Neural progenitor cell (in vitro differentiated cells): ENCODE results near the gene SLC29A1. TPM values are rescaled to one million over a fixed set of nuclear protein-coding genes. Genes with fewer than 3 reads are reported as not detected.
A peak's percentile ranks its signal among the peaks of the same experiment; 100 is the strongest.

Experiments
- DNase-seq: peaks from one replicate; pipeline ENCODE4 v3.0.0-alpha.2; 2016; ENCODE audit warnings: low spot score
- H2AFZ ChIP-seq: fragments of 200-600 bp; sonication (generic); replicated peaks from 2 replicates; pipeline ENCODE4 v1.6.1; 2016; ENCODE audit warnings: antibody characterized with exemption
- H3F3A ChIP-seq: fragments of 200-600 bp; sonication (generic); 2 replicates; pipeline ENCODE4 v1.6.1; 2016; ENCODE audit warnings: antibody characterized with exemption, low read depth
- H3K27ac ChIP-seq: fragments of 200-600 bp; sonication (generic); 2 replicates; pipeline ENCODE4 v1.5.1; 2016; ENCODE audit warnings: mild to moderate bottlenecking
- H3K27me3 ChIP-seq: fragments of 200-600 bp; sonication (generic); 2 replicates; pipeline ENCODE4 v1.6.1; 2016; ENCODE audit warnings: mild to moderate bottlenecking, moderate library complexity
- H3K36me3 ChIP-seq: fragments of 200-600 bp; sonication (generic); 2 replicates; pipeline ENCODE4 v1.5.1; 2016
- H3K4me1 ChIP-seq: fragments of 200-600 bp; sonication (generic); 2 replicates; pipeline ENCODE4 v1.6.1; 2016; ENCODE audit warnings: mixed run types
- H3K4me2 ChIP-seq: fragments of 200-600 bp; sonication (generic); 2 replicates; pipeline ENCODE4 v1.6.1; 2016
- H3K4me3 ChIP-seq: fragments of 200-600 bp; sonication (generic); 2 replicates; pipeline ENCODE4 v1.5.1; 2016
- H3K79me2 ChIP-seq: fragments of 200-600 bp; sonication (generic); 2 replicates; pipeline ENCODE4 v1.6.1; 2016; ENCODE audit warnings: low read depth
- H3K9ac ChIP-seq: fragments of 200-600 bp; sonication (generic); 2 replicates; pipeline ENCODE4 v1.6.1; 2016
- H3K9me3 ChIP-seq: fragments of 200-600 bp; sonication (generic); 2 replicates; pipeline ENCODE4 v1.5.1; 2016; ENCODE audit warnings: low read depth
- H4K20me1 ChIP-seq: fragments of 200-600 bp; sonication (generic); 2 replicates; pipeline ENCODE4 v1.6.1; 2016; ENCODE audit warnings: low read depth
- H3K27ac Mint-ChIP-seq: 3 replicates; pipeline ENCODE4 v1.8.0; 2021; ENCODE audit warnings: mixed read lengths
- H3K27me3 Mint-ChIP-seq: 2 replicates; pipeline ENCODE4 v1.8.0; 2022; ENCODE audit warnings: low read depth, mild to moderate bottlenecking, inconsistent platforms, moderate library complexity, mixed read lengths; ENCODE audit not compliant: insufficient read depth
- H3K36me3 Mint-ChIP-seq: 3 replicates; pipeline ENCODE4 v1.8.0; 2021; ENCODE audit warnings: mixed read lengths
- H3K4me1 Mint-ChIP-seq: 3 replicates; pipeline ENCODE4 v1.8.0; 2021; ENCODE audit warnings: mixed read lengths
- H3K4me3 Mint-ChIP-seq: 3 replicates; pipeline ENCODE4 v1.8.0; 2021; ENCODE audit warnings: mild to moderate bottlenecking, moderate library complexity, mixed read lengths
- H3K9me3 Mint-ChIP-seq: 3 replicates; pipeline ENCODE4 v1.8.0; 2020; ENCODE audit warnings: mixed read lengths
- CTCF ChIP-seq: fragments of 200-600 bp; sonication (generic); IDR thresholded peaks from 2 replicates; pipeline ENCODE4 v1.5.1; 2017; ENCODE audit warnings: antibody characterized with exemption, mild to moderate bottlenecking
- EZH2 ChIP-seq: fragments of 200-600 bp; sonication (generic); IDR thresholded peaks from 2 replicates; pipeline ENCODE4 v1.6.1; 2017; ENCODE audit warnings: antibody characterized with exemption, mild to moderate bottlenecking, moderate library complexity
- EZH2phosphoT487 ChIP-seq: fragments of 200-600 bp; sonication (generic); IDR thresholded peaks from 2 replicates; pipeline ENCODE4 v1.6.1; 2017; ENCODE audit warnings: antibody characterized with exemption
- total RNA-seq: library from RNA; depleted of rRNA; stranded (reverse); fragments of >200 nt; gene quantifications from 2 replicates; pipeline ENCODE4 v1.2.3, GENCODE V29; 2015; ENCODE audit warnings: low replicate concordance

The SLC29A1 gene
- total RNA-seq, 1 donor from 2014 or later = 34.8 TPM

DNA sequence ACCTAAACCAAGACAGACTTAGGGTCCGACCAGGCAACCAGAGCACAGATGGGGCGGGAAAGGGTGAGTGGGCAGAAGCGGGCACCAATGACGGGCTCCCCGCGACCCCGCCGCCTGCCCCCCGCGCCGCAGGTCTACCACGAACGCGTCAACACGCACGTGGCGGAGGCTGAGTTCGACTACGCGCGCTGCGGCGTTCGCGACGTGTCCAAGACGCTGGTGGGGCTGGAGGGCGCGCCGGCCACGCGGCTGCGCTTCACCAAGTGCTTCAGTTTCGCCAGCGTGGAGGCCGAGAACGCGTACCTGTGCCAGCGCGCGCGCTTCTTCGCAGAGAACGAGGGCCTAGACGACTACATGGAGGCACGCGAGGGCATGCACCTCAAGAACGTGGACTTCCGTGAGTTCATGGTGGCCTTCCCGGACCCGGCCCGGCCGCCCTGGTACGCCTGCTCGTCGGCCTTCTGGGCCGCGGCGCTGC lies 51.9 kb downstream of the SLC29A1 start:
- Histone ChIP-seq H3K27me3 (peaks cover 41% of the 10 kb centered on the region), H3K4me1 (peaks cover 5% of the 10 kb centered on the region), H3F3A (no peaks in the 10 kb centered on the region), H3K79me2 (no peaks in the 10 kb centered on the region), H3K4me3 (no peak overlapping the region), H3K36me3 (no peaks in the 10 kb centered on the region), H3K9ac (no peak overlapping the region), H2AFZ (no peak overlapping the region), H3K4me2 (no peak overlapping the region), H3K9me3 (no peaks in the 10 kb centered on the region), H3K27ac (no peak overlapping the region), H4K20me1 (no peaks in the 10 kb centered on the region)
- H3K36me3 Mint-ChIP-seq = peaks cover 5% of the 10 kb centered on the region
- DNase-seq = no peak
- TF ChIP-seq EZH2phosphoT487 (no peak), CTCF (no peak), EZH2 (no peak)
- H3K4me1 Mint-ChIP-seq = peaks cover 23% of the 10 kb centered on the region
- H3K9me3 Mint-ChIP-seq = peaks cover 3% of the 10 kb centered on the region
- H3K27ac Mint-ChIP-seq = no peak overlapping the region
- H3K27me3 Mint-ChIP-seq = peaks cover 20% of the 10 kb centered on the region
- no peak overlapping the region for H3K4me3 Mint-ChIP-seq

- Histone ChIP-seq H4K20me1 (no peaks in the 10 kb centered on the region), H3K9ac (no peak overlapping the region), H3K9me3 (no peaks in the 10 kb centered on the region), H2AFZ (no peak overlapping the region), H3F3A (no peaks in the 10 kb centered on the region), H3K4me3 (no peak overlapping the region), H3K27ac (no peak overlapping the region), H3K27me3 (peaks cover 38% of the 10 kb centered on the region), H3K4me2 (no peak overlapping the region), H3K79me2 (no peaks in the 10 kb centered on the region), H3K36me3 (no peaks in the 10 kb centered on the region), H3K4me1 (peaks cover 5% of the 10 kb centered on the region)
- TF ChIP-seq EZH2 = no peak
- Mint-ChIP-seq H3K27ac (no peak overlapping the region), H3K36me3 (peaks cover 5% of the 10 kb centered on the region), H3K9me3 (peaks cover 3% of the 10 kb centered on the region), H3K4me3 (no peak overlapping the region), H3K27me3 (peaks cover 26% of the 10 kb centered on the region), H3K4me1 (peaks cover 22% of the 10 kb centered on the region)
- DNase-seq = peak; percentile 42
Measured at GRCh38 chr6:44275749-44276648, 52.6 kb downstream of the SLC29A1 start.

- Histone ChIP-seq H3K27me3 (peaks cover 38% of the 10 kb centered on the region), H4K20me1 (no peaks in the 10 kb centered on the region), H2AFZ (no peak overlapping the region), H3K4me2 (no peak overlapping the region), H3K36me3 (no peaks in the 10 kb centered on the region), H3K9me3 (no peaks in the 10 kb centered on the region), H3K4me3 (no peak overlapping the region), H3F3A (no peaks in the 10 kb centered on the region), H3K9ac (no peak overlapping the region), H3K27ac (no peak overlapping the region), H3K4me1 (no peaks in the 10 kb centered on the region), H3K79me2 (no peaks in the 10 kb centered on the region)
- no peak overlapping the region for H3K27ac Mint-ChIP-seq
- H3K4me3 Mint-ChIP-seq = no peak overlapping the region
- peaks cover 3% of the 10 kb centered on the region for H3K9me3 Mint-ChIP-seq
- peaks cover 5% of the 10 kb centered on the region for H3K36me3 Mint-ChIP-seq
- H3K4me1 Mint-ChIP-seq = peaks cover 14% of the 10 kb centered on the region
- DNase-seq = no peak
- no peak for TF ChIP-seq EZH2phosphoT487
- no peak for TF ChIP-seq EZH2
- no peak for TF ChIP-seq CTCF
- H3K27me3 Mint-ChIP-seq = peaks cover 26% of the 10 kb centered on the region
Measured at GRCh38 chr6:44276667-44277640, 53.6 kb downstream of the SLC29A1 start.
